H9 (cell line): ENCODE measurements around the gene PPHLN1. TPM values are rescaled to one million over a fixed set of nuclear protein-coding genes. Genes with fewer than 3 reads are reported as not detected.

Source experiments
- DNase-seq: peaks from one replicate; pipeline ENCODE4 v3.0.0-alpha.2; 2017
- H2AFZ ChIP-seq: one replicate; pipeline ENCODE4 v1.6.1; 2013; ENCODE audit warnings: mild to moderate bottlenecking, low read length, control low read depth, moderate library complexity
- H2AK5ac ChIP-seq: 2 replicates; pipeline ENCODE4 v1.6.1; 2013; ENCODE audit warnings: low read length, control low read depth, mixed read lengths; ENCODE audit not compliant: insufficient read length
- H2BK120ac ChIP-seq: one replicate; pipeline ENCODE4 v1.6.1; 2013; ENCODE audit warnings: low read depth, mild to moderate bottlenecking, low read length, control low read depth, inconsistent platforms; ENCODE audit not compliant: poor library complexity, severe bottlenecking
- H2BK12ac ChIP-seq: 2 replicates; pipeline ENCODE4 v1.6.1; 2013; ENCODE audit warnings: low read length, control low read depth, mixed read lengths, low read depth; ENCODE audit not compliant: insufficient read length
- H2BK15ac ChIP-seq: 2 replicates; pipeline ENCODE4 v1.6.1; 2013; ENCODE audit warnings: low read depth, low read length, control low read depth
- H2BK20ac ChIP-seq: one replicate; pipeline ENCODE4 v1.6.1; 2013; ENCODE audit warnings: low read depth, mild to moderate bottlenecking, low read length, control low read depth, inconsistent platforms; ENCODE audit not compliant: poor library complexity, severe bottlenecking
- H2BK5ac ChIP-seq: 2 replicates; pipeline ENCODE4 v1.6.1; 2013; ENCODE audit warnings: low read length, control low read depth, mixed read lengths; ENCODE audit not compliant: insufficient read length
- H3K14ac ChIP-seq: 2 replicates; pipeline ENCODE4 v1.6.1; 2013; ENCODE audit warnings: low read length, control low read depth; ENCODE audit not compliant: insufficient read depth
- H3K18ac ChIP-seq: 2 replicates; pipeline ENCODE4 v1.6.1; 2013; ENCODE audit warnings: low read depth, mild to moderate bottlenecking, mixed read lengths, low read length, control low read depth; ENCODE audit not compliant: insufficient read length
- H3K23ac ChIP-seq: 2 replicates; pipeline ENCODE4 v1.6.1; 2013; ENCODE audit warnings: low read length, control low read depth, mixed read lengths, low read depth; ENCODE audit not compliant: insufficient read length
- H3K23me2 ChIP-seq: 2 replicates; pipeline ENCODE4 v1.6.1; 2013; ENCODE audit warnings: low read depth, mild to moderate bottlenecking, mixed read lengths, low read length, control low read depth; ENCODE audit not compliant: insufficient read length, poor library complexity, severe bottlenecking
- H3K27ac ChIP-seq: 2 replicates; pipeline ENCODE4 v1.5.1; 2013; ENCODE audit warnings: low read length, control low read depth, mixed read lengths, low read depth; ENCODE audit not compliant: insufficient read length
- H3K27me3 ChIP-seq: 2 replicates; pipeline ENCODE4 v1.6.1; 2013; ENCODE audit warnings: low read length, control low read depth, inconsistent platforms; ENCODE audit not compliant: insufficient read depth
- H3K4ac ChIP-seq: 2 replicates; pipeline ENCODE4 v1.6.1; 2013; ENCODE audit warnings: low read depth, mild to moderate bottlenecking, control low read depth, inconsistent platforms, low read length, moderate library complexity
- H3K4me1 ChIP-seq: 2 replicates; pipeline ENCODE4 v1.6.1; 2013; ENCODE audit warnings: low read length, control low read depth, inconsistent platforms; ENCODE audit not compliant: insufficient read depth
- H3K4me2 ChIP-seq: 2 replicates; pipeline ENCODE4 v1.6.1; 2013; ENCODE audit warnings: low read length, control low read depth, mixed read lengths; ENCODE audit not compliant: insufficient read length, insufficient read depth
- H3K56ac ChIP-seq: 2 replicates; pipeline ENCODE4 v1.6.1; 2013; ENCODE audit warnings: low read depth, mild to moderate bottlenecking, mixed read lengths, low read length, control low read depth; ENCODE audit not compliant: insufficient read length
- H3K79me1 ChIP-seq: 2 replicates; pipeline ENCODE4 v1.6.1; 2013; ENCODE audit warnings: low read depth, mild to moderate bottlenecking, moderate library complexity, low read length, control low read depth, inconsistent platforms; ENCODE audit not compliant: insufficient read depth, poor library complexity, severe bottlenecking
- H3K79me2 ChIP-seq: 2 replicates; pipeline ENCODE4 v1.6.1; 2013; ENCODE audit warnings: low read length, control low read depth, inconsistent platforms; ENCODE audit not compliant: insufficient read depth
- H3K9ac ChIP-seq: 2 replicates; pipeline ENCODE4 v1.6.1; 2013; ENCODE audit warnings: low read length, control low read depth, mixed read lengths; ENCODE audit not compliant: insufficient read length; ENCODE audit errors: extremely low read depth
- H3K9me3 ChIP-seq: one replicate; pipeline ENCODE4 v1.6.1; 2013; ENCODE audit warnings: low read depth, low read length, inconsistent platforms; ENCODE audit not compliant: control insufficient read depth
- H3T11ph ChIP-seq: one replicate; pipeline ENCODE4 v1.6.1; 2013; ENCODE audit warnings: mild to moderate bottlenecking, low read length, control low read depth, inconsistent platforms
- H4K20me1 ChIP-seq: one replicate; pipeline ENCODE4 v1.6.1; 2013; ENCODE audit not compliant: control insufficient read depth, insufficient read length, insufficient read depth
- H4K5ac ChIP-seq: 2 replicates; pipeline ENCODE4 v1.6.1; 2013; ENCODE audit warnings: low read depth, mild to moderate bottlenecking, mixed read lengths, low read length, control low read depth; ENCODE audit not compliant: insufficient read length
- H4K8ac ChIP-seq: replicated peaks from 2 replicates; pipeline ENCODE4 v1.6.1; 2013; ENCODE audit warnings: low read length, control low read depth, mixed read lengths, low read depth; ENCODE audit not compliant: insufficient read length
- H4K91ac ChIP-seq: 2 replicates; pipeline ENCODE4 v1.6.1; 2013; ENCODE audit warnings: low read depth, mild to moderate bottlenecking, moderate library complexity, mixed read lengths, low read length, control low read depth; ENCODE audit not compliant: insufficient read length
- H3K27ac Mint-ChIP-seq, 3 experiments: 2 replicates in 2 of 3; 3 replicates in 1 of 3; pipeline ENCODE4 v1.8.0; 2020 to 2021; ENCODE audit warnings: mixed read lengths in 3 of 3, mild to moderate bottlenecking in 1 of 3, moderate library complexity in 1 of 3
- H3K27me3 Mint-ChIP-seq: 2 replicates; pipeline ENCODE4 v1.8.0; 2021; ENCODE audit warnings: low read depth, mild to moderate bottlenecking, moderate library complexity, mixed read lengths
- H3K36me3 Mint-ChIP-seq, 3 experiments: 2 replicates in 2 of 3; 3 replicates in 1 of 3; pipeline ENCODE4 v1.8.0; 2020 to 2021; ENCODE audit warnings: low read depth in 3 of 3, mixed read lengths in 3 of 3; ENCODE audit not compliant: insufficient read depth in 1 of 3
- H3K4me1 Mint-ChIP-seq, 2 experiments: 2 replicates each; pipeline ENCODE4 v1.8.0; 2020; ENCODE audit warnings: mixed read lengths in 2 of 2
- H3K4me3 Mint-ChIP-seq, 2 experiments: 2 replicates in 1 of 2; 3 replicates in 1 of 2; pipeline ENCODE4 v1.8.0; 2020 to 2021; ENCODE audit warnings: mild to moderate bottlenecking in 2 of 2, mixed read lengths in 2 of 2, moderate library complexity in 1 of 2
- H3K9me3 Mint-ChIP-seq, 2 experiments: 2 replicates in 1 of 2; 3 replicates in 1 of 2; pipeline ENCODE4 v1.8.0; 2020; ENCODE audit warnings: mild to moderate bottlenecking in 2 of 2, mixed read lengths in 2 of 2, moderate library complexity in 1 of 2
- CTCF ChIP-seq: fragments of 200-600 bp; sonication (generic); conservative IDR thresholded peaks from 3 replicates; pipeline ENCODE4 v1.8.0; 2021; ENCODE audit warnings: antibody characterized with exemption, mild to moderate bottlenecking
- WGBS: extraction: QIAGEN DNeasy Blood & Tissue Kit; methylation state at CpG from one replicate; pipeline ENCODE4 v1.1.7; 2013; ENCODE audit warnings: missing lambda C conversion rate, low lambda C conversion rate, mixed read lengths; ENCODE audit not compliant: insufficient read length; ENCODE audit errors: extremely low coverage; 5-methylcytosine and 5-hydroxymethylcytosine counted together
- total RNA-seq: library from RNA; stranded (reverse); gene quantifications from 2 replicates; pipeline ENCODE4 v1.2.1, GENCODE V29; 2021

Gene PPHLN1
- total RNA-seq, 1 experiment from 2014 or later = 66.2 TPM

GRCh38 chr12:42468341-42468821, 142.4 kb downstream of the PPHLN1 start:
- H4K20me1 ChIP-seq = no peaks in the 10 kb centered on the region
- no peak overlapping the region for H2AK5ac ChIP-seq
- no peak overlapping the region for H4K5ac ChIP-seq
- Mint-ChIP-seq H3K9me3 (no peaks in the 10 kb centered on the region), H3K27ac (no peak overlapping the region; a peak in 1 of 7 replicates), H3K4me1 (peaks cover 18 to 25% of the 10 kb centered on the region in 2 experiments), H3K27me3 (no peaks in the 10 kb centered on the region; the same call in 1 of the 2 replicates), H3K4me3 (no peak overlapping the region), H3K36me3 (peaks cover 59 to 91% (median 82%) of the 10 kb centered on the region in 3 experiments)
- H3K56ac ChIP-seq = no peak overlapping the region
- H2AFZ ChIP-seq = no peak overlapping the region
- no peaks in the 10 kb centered on the region for H3K27me3 ChIP-seq
- no peak overlapping the region for H2BK15ac ChIP-seq
- no peak for DNase-seq
- no CpG with 5 or more reads among the region's 9 CpGs for WGBS
- H3K4me1 ChIP-seq = peaks cover 5% of the 10 kb centered on the region
- H3K14ac ChIP-seq = no peak overlapping the region
- no peak overlapping the region for H3K18ac ChIP-seq
- H3K4ac ChIP-seq = no peak overlapping the region
- H3K79me2 ChIP-seq = peaks cover 1% of the 10 kb centered on the region; the same call in 1 of the 2 replicates
- no peak overlapping the region for H3T11ph ChIP-seq
- no peak overlapping the region for H4K91ac ChIP-seq
- H3K9ac ChIP-seq = no peak overlapping the region
- no peaks in the 10 kb centered on the region for H3K9me3 ChIP-seq
- H3K27ac ChIP-seq = no peak overlapping the region
- no peak overlapping the region for H3K23ac ChIP-seq
- no peak overlapping the region for H4K8ac ChIP-seq
- H2BK20ac ChIP-seq = no peak overlapping the region
- TF ChIP-seq CTCF = no peak
- no peak overlapping the region for H2BK12ac ChIP-seq
- H2BK5ac ChIP-seq = no peak overlapping the region
- H3K79me1 ChIP-seq = no peaks in the 10 kb centered on the region
- H2BK120ac ChIP-seq = no peak overlapping the region
- H3K4me2 ChIP-seq = no peak overlapping the region
- no peaks in the 10 kb centered on the region for H3K23me2 ChIP-seq
